Measurements from ENCODE around the gene IFIT3.

GRCh38 chr10:89307269-89307577 lies 20.6 kb upstream of the IFIT3 start:
- TF ChIP-seq CTCF (conservative IDR thresholded peaks at IDR 0.05) (no peak), EZH2 (IDR thresholded peaks at IDR 0.05; ENCODE audit: low read depth) (no peak)
